Kidney (tissue), 14 donors: Measurements from ENCODE around the gene RUNDC3A. TPM values are rescaled to one million over a fixed set of nuclear protein-coding genes. Genes with fewer than 3 reads are reported as not detected.
A peak's percentile ranks its signal among the peaks of the same experiment; 100 is the strongest.

Experiments
- DNase-seq, 5 donors: peaks; one replicate each; pipeline ENCODE4 v3.0.0-alpha.2; 2013 to 2020
- FAIRE-seq: peaks from 2 replicates; lab custom pipeline; 2012; peaks lifted over from hg19 to GRCh38; lab: Jason Lieb, UNC
- H3K27ac ChIP-seq, 2 donors: one replicate each; pipeline ENCODE4 v1.7.0; 2013; ENCODE audit warnings: low read depth in 2 of 2, low read length in 2 of 2, inconsistent platforms in 1 of 2
- H3K27me3 ChIP-seq: one replicate; pipeline ENCODE4 v1.7.1; 2013; ENCODE audit warnings: low read length, inconsistent platforms; ENCODE audit not compliant: control insufficient read depth, insufficient read depth
- H3K36me3 ChIP-seq, 3 donors: one replicate each; pipeline versions ENCODE4 v1.7.0 to v1.7.1; 2013; ENCODE audit warnings: low read length in 3 of 3, control low read depth in 1 of 3, inconsistent platforms in 1 of 3; ENCODE audit not compliant: insufficient read depth in 3 of 3, control insufficient read depth in 2 of 3
- H3K4me1 ChIP-seq, 3 donors: one replicate each; pipeline versions ENCODE4 v1.7.0 to v1.7.1; 2013; ENCODE audit warnings: low read length in 3 of 3, inconsistent platforms in 1 of 3, low read depth in 1 of 3; ENCODE audit not compliant: control insufficient read depth in 2 of 3, insufficient read depth in 2 of 3
- H3K4me3 ChIP-seq, 3 donors: one replicate each; pipeline versions ENCODE4 v1.7.0 to v1.8.1; 2013; ENCODE audit warnings: low read length in 3 of 3, control low read depth in 1 of 3, inconsistent platforms in 1 of 3
- H3K9ac ChIP-seq, 3 donors: one replicate each; pipeline versions ENCODE4 v1.7.0 to v1.7.1; 2013; ENCODE audit warnings: low read length in 3 of 3, control low read depth in 1 of 3, inconsistent platforms in 1 of 3
- H3K9me3 ChIP-seq, 3 donors: one replicate each; pipeline versions ENCODE4 v1.7.0 to v1.7.1; 2013; ENCODE audit warnings: low read length in 3 of 3, control low read depth in 1 of 3, inconsistent platforms in 1 of 3; ENCODE audit not compliant: control insufficient read depth in 2 of 3, insufficient read depth in 1 of 3
- CTCF ChIP-seq: IDR thresholded peaks from 3 replicates; pipeline ENCODE4 v1.5.1; 2012; ENCODE audit warnings: mild to moderate bottlenecking, moderate library complexity, borderline replicate concordance; ENCODE audit not compliant: insufficient read depth; ENCODE audit errors: extremely low read depth
- intact Hi-C: fragments of 100-400 bp; cut with DNase I; formaldehyde crosslinking; loops from one replicate; pipeline ENCODE4 v1.11.1; 2022
- polyA plus RNA-seq: library from polyadenylated mRNA; stranded (reverse); fragments of 350-450 nt; fragmentation: Illumina TruSeq; extraction: RNeasy Lipid Tissue Mini Kit (QIAGEN cat#74804); gene quantifications from one replicate; pipeline ENCODE4 v1.2.3, GENCODE V29; 2014; ENCODE audit warnings: low read depth, low replicate concordance; ENCODE audit not compliant: insufficient read depth
- total RNA-seq: library from RNA; stranded (reverse); fragmentation: NEBNext Ultra II Directional; extraction: Animal tissue kit (Norgen Biotek cat#: 25700); gene quantifications from one replicate; pipeline ENCODE4 v1.2.1, GENCODE V29; 2021
- donor health status: control.
- donor health status: control.
- donor health status: control.
- donor health status: control.
- donor health status: control.
- donor health status: DM: yes; HTN: yes; CAD: no.
- donor health status: Normal renal cell carcinoma (clear cell type).

Gene RUNDC3A
- total and polyA plus RNA-seq, 2 donors from 2014 or later, result 2.2 to 6.4 TPM

DNA sequence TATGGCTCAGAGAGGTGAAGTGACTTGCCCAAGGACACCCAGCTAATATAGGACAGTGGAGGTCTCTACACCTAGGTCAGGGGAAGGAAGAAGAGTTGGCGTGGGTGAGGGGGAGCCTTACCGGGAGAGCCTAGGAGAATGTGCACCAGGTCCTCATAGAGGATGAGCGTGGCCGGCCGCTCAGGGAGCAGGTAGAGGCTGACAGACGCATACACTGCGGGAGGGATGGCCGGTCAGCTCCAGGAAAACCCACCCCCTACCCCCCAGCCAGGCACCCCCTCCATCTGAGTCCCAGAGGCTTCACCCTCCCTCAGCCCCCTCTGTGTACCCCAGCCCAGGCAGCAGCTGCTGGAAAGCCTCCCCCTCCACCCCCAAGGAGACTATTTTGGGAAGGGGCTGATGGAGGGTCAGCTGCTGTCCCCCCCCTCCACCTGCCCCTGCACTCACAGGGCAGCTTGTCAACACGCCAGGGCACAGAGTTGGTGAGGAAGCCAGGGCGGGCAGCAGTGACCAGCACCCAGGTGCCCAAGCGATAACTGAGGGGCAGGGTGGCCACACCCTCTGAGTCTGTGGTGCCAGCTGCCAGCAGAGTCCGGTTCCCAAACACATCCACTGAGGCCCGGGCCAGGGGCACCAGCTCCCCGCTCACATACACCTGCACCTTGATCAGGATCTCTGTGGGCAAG is 51.2 kb downstream of the RUNDC3A start:
- FAIRE-seq, result no peak
- Histone ChIP-seq H3K4me1 (peaks cover 5 to 9% (median 5%) of the 10 kb centered on the region in 3 donors), H3K9me3 (no peaks in the 10 kb centered on the region), H3K9ac (no peak overlapping the region), H3K4me3 (no peak overlapping the region), H3K27ac (no peak overlapping the region), H3K36me3 (no peaks in the 10 kb centered on the region), H3K27me3 (no peaks in the 10 kb centered on the region)
- DNase-seq, result peak in 1 of 5 donors; percentile 57
- intact Hi-C loops, result no loop called here
- no peak for TF ChIP-seq CTCF

DNA sequence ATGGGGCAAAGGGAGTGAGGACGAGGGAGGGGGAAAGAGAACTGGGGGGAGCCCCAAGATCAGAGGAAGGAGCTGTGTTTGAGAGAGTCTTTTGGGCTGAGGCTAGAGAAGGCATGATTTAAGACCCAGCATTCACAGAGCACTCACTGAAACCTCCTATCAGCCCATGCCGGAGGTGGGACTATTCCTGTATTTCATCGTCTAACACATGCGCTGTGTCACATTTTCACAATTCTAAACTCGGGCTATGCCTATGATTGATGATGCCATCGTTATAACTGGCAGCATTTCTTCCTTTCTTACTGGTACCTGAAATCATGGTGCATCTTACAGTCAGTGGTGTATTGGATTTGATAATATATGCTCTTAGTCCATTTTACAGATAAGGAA is 51.7 kb downstream of the RUNDC3A start:
- TF ChIP-seq CTCF, result no peak
- Histone ChIP-seq H3K9ac (peak overlapping the region in 1 of 3 donors; percentile 15), H3K4me1 (peaks cover 5 to 9% (median 5%) of the 10 kb centered on the region in 3 donors), H3K9me3 (no peaks in the 10 kb centered on the region), H3K4me3 (no peak overlapping the region), H3K27me3 (no peaks in the 10 kb centered on the region), H3K36me3 (no peaks in the 10 kb centered on the region), H3K27ac (no peak overlapping the region)
- FAIRE-seq, result no peak
- intact Hi-C loops, result no loop called here
- DNase-seq, result no peak

- Histone ChIP-seq H3K27me3 (no peaks in the 10 kb centered on the region), H3K9me3 (no peaks in the 10 kb centered on the region), H3K27ac (no peak overlapping the region), H3K36me3 (no peaks in the 10 kb centered on the region), H3K4me1 (peaks cover 5 to 9% (median 5%) of the 10 kb centered on the region in 3 donors), H3K4me3 (no peak overlapping the region), H3K9ac (no peak overlapping the region)
- DNase-seq (peak; percentile 85 to 96 (median 93)), FAIRE-seq (no peak)
- intact Hi-C loops, result no loop called here
- TF ChIP-seq CTCF, result no peak
These were observed 52.4 kb downstream of the RUNDC3A start for GRCh38 chr17:44360826-44361225.
